Measurements from ENCODE around the gene ZNF385C.

DNA sequence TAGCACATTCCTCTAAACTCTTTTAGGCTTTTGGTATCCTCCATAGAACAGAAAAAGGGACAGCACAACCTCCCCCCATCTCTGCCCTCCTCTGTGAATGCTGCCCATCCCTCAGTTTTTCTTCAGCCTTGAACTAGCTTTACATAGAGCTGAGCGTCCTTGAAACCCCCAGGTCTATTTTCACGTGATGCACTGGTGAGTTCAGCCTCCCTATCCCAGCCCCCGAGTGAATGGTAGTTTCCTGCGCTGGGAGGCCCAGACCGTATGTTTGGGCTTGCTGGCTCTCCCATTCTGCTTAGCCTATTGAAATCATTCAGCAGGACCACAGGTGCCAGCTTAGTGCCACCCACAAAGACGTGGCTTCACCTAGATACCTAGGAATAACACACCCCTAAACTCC, 22.5 kb downstream of the ZNF385C start:
- TF ChIP-seq, protein P1, sequence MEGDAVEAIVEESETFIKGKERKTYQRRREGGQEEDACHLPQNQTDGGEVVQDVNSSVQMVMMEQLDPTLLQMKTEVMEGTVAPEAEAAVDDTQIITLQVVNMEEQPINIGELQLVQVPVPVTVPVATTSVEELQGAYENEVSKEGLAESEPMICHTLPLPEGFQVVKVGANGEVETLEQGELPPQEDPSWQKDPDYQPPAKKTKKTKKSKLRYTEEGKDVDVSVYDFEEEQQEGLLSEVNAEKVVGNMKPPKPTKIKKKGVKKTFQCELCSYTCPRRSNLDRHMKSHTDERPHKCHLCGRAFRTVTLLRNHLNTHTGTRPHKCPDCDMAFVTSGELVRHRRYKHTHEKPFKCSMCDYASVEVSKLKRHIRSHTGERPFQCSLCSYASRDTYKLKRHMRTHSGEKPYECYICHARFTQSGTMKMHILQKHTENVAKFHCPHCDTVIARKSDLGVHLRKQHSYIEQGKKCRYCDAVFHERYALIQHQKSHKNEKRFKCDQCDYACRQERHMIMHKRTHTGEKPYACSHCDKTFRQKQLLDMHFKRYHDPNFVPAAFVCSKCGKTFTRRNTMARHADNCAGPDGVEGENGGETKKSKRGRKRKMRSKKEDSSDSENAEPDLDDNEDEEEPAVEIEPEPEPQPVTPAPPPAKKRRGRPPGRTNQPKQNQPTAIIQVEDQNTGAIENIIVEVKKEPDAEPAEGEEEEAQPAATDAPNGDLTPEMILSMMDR (conservative IDR thresholded peaks at IDR 0.05 in 1 of 2, IDR thresholded peaks at IDR 0.05 in 1 of 2; ENCODE audit: extremely low read depth in 1 of 2, insufficient read depth in 1 of 2, low read depth in 1 of 2, low read length in 2 of 2), result no peak
- no peak for TF ChIP-seq EZH2 (IDR thresholded peaks at IDR 0.05; ENCODE audit: borderline replicate concordance, low read length)

Measured in mammary epithelial cell (primary cell).